Measurements from ENCODE around the gene NCAM1.

NCAM1 gene

GRCh38 chr11:112963368-112963955 is 2.2 kb downstream of the NCAM1 start (continued):
- 0 out of 2 replicates have a peak, but pooled peaks have one; percentile 19 for TF ChIP-seq CTCF (tag by site-specific recombination; IDR thresholded peaks at IDR 0.05)
- no peak for TF ChIP-seq ZNF175 (tag by site-specific recombination; IDR thresholded peaks at IDR 0.05)
- TF ChIP-seq PBX3 (CRISPR knock-in tag; IDR thresholded peaks at IDR 0.05): 0 out of 2 replicates have a peak, but pooled peaks have one; percentile 10
- TF ChIP-seq ZNF350 (tag by site-specific recombination; IDR thresholded peaks at IDR 0.05): no peak
- no peak for TF ChIP-seq ZNF391 (tag by site-specific recombination; IDR thresholded peaks at IDR 0.05; ENCODE audit: borderline replicate concordance, low read depth)
- no peak for TF ChIP-seq ZNF211 (tag by site-specific recombination; IDR thresholded peaks at IDR 0.05; ENCODE audit: low read depth)
- no peak for TF ChIP-seq ZNF449 (tag by site-specific recombination; IDR thresholded peaks at IDR 0.05)
- TF ChIP-seq ZNF596 (tag by site-specific recombination; IDR thresholded peaks at IDR 0.05): no peak
- no peak for TF ChIP-seq BCL11A (tag by site-specific recombination; IDR thresholded peaks at IDR 0.05; ENCODE audit: low read depth)
- TF ChIP-seq ZNF2 (tag by site-specific recombination; IDR thresholded peaks at IDR 0.05): no peak
- TF ChIP-seq ZNF26 (tag by site-specific recombination; IDR thresholded peaks at IDR 0.05): no peak
- no peak for TF ChIP-seq ZNF223 (tag by site-specific recombination; IDR thresholded peaks at IDR 0.05)
- TF ChIP-seq ZNF530 (tag by site-specific recombination; IDR thresholded peaks at IDR 0.05; ENCODE audit: low read depth): no peak

- H3K36me3 ChIP-seq (ENCODE audit: control insufficient read depth in 2 of 2, insufficient read depth in 1 of 2, low read length in 2 of 2): no peaks in the 10 kb centered on the region
- ChIA-PET POLR2A (no interaction called here), CTCF (interaction anchor here (1.1 to 2.3 kb wide), 3 partner anchors 23 to 149 kb away, joined by 3 to 11 read pairs (median 4); no protein-coding TSS in a partner anchor)
- TF ChIP-seq FEZF1 (tag by site-specific recombination; IDR thresholded peaks at IDR 0.05) (peak; percentile 85), GLI4 (tag by site-specific recombination; IDR thresholded peaks at IDR 0.05) (no peak), SCRT1 (tag by site-specific recombination; IDR thresholded peaks at IDR 0.05; ENCODE audit: borderline replicate concordance) (peak; percentile 47; the same call in 1 of the 2 replicates), PRDM6 (tag by site-specific recombination; IDR thresholded peaks at IDR 0.05) (peak; percentile 24; the same call in 1 of the 2 replicates), ZBTB17 (tag by site-specific recombination; IDR thresholded peaks at IDR 0.05) (peak; percentile 47), SCRT2 (tag by site-specific recombination; IDR thresholded peaks at IDR 0.05) (peak; percentile 89), ZNF843 (tag by site-specific recombination; IDR thresholded peaks at IDR 0.05) (no peak), GLI2 (tag by site-specific recombination; IDR thresholded peaks at IDR 0.05; ENCODE audit: borderline replicate concordance, low read depth) (no peak)
- H3K4me3 ChIP-seq (ENCODE audit: low read depth, low read length): no peak overlapping the region
- no peak overlapping the region for H3K27ac ChIP-seq (ENCODE audit: extremely low read depth, low read depth, low read length)
- H3K9me3 ChIP-seq (ENCODE audit: control insufficient read depth, insufficient read depth, low read depth, low read length): no peaks in the 10 kb centered on the region
- peaks cover 11% of the 10 kb centered on the region for H3K4me1 ChIP-seq (ENCODE audit: control insufficient read depth, insufficient read depth, low read length)
Measured at GRCh38 chr11:112965656-112966055, 4.4 kb downstream of the NCAM1 start.

All from HEK293 (cell line).